GM21529 (cell line): ENCODE data around the gene ST6GALNAC3.
A peak's percentile ranks its signal among the peaks of the same experiment; 100 is the strongest.

ENCODE experiments used
- ATAC-seq: cut with Tn5 transposase; IDR thresholded peaks from one replicate; pipeline ENCODE4 v1.9.1; 2021; ENCODE audit not compliant: unreplicated experiment

The ST6GALNAC3 gene

DNA sequence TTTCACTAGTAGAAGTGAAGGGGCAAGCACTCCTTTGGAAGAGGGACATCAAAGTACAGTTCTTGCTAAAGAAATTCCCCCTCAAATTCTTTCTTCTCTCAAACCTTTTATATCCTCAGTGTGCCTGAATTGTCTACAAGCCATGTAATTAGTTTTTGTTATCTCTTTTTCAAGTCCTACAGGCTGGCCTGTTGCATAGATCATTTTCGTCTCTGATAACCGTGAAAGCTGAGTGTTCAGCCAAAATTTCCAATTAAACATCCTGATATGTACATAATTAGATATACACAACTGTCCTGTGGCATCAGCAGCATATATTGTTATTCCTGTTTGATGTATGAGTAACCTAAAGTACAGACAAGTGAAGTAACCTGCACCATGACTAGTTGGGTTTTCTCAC, 417.2 kb downstream of the ST6GALNAC3 start:
- no peak for ATAC-seq

- ATAC-seq = no peak
Observed at GRCh38 chr1:76492752-76493430, 418.3 kb downstream of the ST6GALNAC3 start.

- peak; percentile 91 for ATAC-seq
Observed at GRCh38 chr1:76494807-76495206, 420.3 kb downstream of the ST6GALNAC3 start.

GRCh38 chr1:76496871-76497270, 422.3 kb downstream of the ST6GALNAC3 start:
- no peak for ATAC-seq

GRCh38 chr1:76500116-76500515, 425.6 kb downstream of the ST6GALNAC3 start:
- ATAC-seq = no peak

DNA sequence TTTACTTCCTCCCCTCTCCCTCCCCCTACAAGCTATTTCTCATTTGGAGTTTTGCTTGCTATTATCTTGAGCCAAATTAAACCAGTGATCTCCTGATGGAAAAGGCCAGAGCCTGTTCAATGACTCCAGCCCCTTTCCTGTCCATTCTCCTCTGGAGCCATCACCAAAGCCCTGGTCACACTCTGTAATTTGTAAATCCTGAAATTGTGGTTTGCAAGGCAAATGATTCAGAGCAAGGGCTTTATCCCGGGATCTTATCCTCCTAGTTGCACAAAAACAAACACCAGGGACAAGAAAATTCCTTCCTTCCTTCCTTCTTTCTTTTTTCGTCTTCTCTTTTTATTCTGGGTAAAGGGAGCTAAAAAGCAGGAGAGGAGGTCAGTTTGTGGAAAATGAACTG, 426.6 kb downstream of the ST6GALNAC3 start:
- no peak for ATAC-seq

GRCh38 chr1:76501586-76502219, 427.2 kb downstream of the ST6GALNAC3 start:
- ATAC-seq = no peak

GRCh38 chr1:76503100-76503499, 428.6 kb downstream of the ST6GALNAC3 start:
- no peak for ATAC-seq

GRCh38 chr1:76503736-76504135, 429.2 kb downstream of the ST6GALNAC3 start:
- no peak for ATAC-seq

DNA sequence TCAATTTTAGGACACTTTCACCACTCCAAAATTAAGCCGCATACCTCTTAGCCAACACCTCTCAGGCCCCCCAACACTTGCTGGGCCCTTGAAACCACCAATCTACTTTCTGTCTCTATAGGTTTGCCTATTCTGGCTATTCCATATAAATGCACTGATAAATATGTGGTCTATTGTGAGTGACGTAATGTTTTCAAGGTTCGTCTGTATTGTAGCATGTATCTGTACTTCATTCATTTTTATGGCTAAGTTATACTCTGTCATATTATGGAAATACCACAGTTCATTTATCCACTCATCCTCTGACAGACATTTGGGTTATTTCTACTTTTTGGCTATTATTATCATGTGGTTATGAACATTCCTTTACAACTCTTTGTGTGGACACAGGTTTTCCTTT, 432.8 kb downstream of the ST6GALNAC3 start:
- no peak for ATAC-seq

GRCh38 chr1:76508871-76509270, 434.3 kb downstream of the ST6GALNAC3 start:
- ATAC-seq = no peak

GRCh38 chr1:76510672-76511557, 436.4 kb downstream of the ST6GALNAC3 start:
- no peak for ATAC-seq

DNA sequence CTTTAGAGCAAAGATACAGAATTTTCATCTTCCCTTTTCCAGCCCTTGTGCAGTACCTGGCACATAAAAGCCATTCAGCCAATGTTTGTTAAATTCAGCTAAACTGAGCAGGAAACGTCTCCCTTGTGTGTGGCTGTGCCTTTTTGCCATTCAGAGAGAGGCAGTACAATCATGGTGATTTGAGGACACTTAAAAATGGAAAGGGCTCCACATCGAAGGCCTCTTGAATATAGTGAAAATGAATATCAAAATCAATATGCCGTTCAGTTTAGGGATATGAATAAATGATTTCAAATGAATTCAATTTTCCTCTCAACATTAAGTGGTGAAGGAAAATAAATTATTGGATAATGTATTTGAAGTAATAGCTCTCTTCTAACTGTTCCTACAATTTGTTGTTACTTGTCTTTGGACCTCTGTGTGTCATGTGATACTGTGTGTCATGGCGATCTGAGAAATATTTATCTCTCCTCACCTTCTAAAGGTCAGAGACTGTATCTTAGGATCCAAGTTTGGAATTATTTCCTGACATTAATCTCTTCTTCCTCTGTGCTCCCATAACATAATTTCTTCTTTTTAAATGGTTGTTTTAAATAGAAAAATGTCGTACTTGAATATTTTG, 437.1 kb downstream of the ST6GALNAC3 start:
- ATAC-seq = no peak

- no peak for ATAC-seq
Observed at GRCh38 chr1:76530953-76531352, 456.4 kb downstream of the ST6GALNAC3 start.

DNA sequence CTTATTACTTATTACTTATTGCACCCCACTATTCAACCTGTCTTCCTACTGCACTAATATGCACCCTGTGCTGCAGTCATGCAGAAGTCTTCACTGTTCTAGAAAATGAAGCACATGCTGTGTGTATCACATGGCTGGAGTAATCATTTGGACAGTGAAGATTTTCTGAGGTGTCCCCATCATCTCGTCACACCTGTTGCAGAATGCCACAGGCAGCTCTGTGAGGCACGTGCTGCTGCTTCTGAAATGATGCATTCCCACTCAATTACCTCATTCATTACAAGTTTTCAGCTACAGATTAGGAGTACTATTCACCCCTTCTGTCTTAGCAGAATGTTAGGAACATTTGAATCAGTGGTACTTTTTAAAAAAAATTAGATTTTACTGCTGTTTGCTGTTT, 467.1 kb downstream of the ST6GALNAC3 start:
- ATAC-seq = no peak

- ATAC-seq = no peak
Observed at GRCh38 chr1:76542359-76542758, 467.8 kb downstream of the ST6GALNAC3 start.

- ATAC-seq = no peak
Observed at GRCh38 chr1:76543495-76543894, 468.9 kb downstream of the ST6GALNAC3 start.

GRCh38 chr1:76546354-76546933, 471.9 kb downstream of the ST6GALNAC3 start:
- no peak for ATAC-seq

GRCh38 chr1:76547916-76548315, 473.4 kb downstream of the ST6GALNAC3 start:
- no peak for ATAC-seq

DNA sequence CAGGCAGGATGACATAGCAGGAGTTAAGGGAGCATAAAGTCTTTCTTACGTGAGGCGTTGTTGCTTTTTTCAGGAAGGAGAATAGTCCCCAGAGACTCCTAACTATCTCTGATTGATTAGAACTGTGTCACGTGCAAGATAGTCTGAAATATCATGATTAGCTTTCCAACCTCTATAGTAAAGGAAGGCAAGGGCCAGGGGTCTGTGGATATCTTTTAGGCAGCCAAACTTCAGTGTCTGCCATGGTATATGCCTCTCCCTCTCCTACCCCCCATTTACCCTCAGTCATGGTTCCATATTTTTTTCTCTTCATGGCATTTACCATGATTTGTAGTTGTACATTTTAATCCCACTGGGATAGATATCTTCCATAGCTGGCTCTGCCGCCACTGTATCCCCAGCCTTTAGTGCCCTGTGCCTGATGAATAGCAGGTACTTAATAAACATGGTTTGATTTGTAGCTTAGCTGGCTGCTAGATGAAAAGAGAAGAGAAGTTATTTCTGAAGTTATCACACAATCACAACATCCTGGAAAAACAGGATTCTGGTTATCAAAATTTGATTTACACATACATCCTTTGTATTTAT, 474.1 kb downstream of the ST6GALNAC3 start:
- ATAC-seq = no peak

DNA sequence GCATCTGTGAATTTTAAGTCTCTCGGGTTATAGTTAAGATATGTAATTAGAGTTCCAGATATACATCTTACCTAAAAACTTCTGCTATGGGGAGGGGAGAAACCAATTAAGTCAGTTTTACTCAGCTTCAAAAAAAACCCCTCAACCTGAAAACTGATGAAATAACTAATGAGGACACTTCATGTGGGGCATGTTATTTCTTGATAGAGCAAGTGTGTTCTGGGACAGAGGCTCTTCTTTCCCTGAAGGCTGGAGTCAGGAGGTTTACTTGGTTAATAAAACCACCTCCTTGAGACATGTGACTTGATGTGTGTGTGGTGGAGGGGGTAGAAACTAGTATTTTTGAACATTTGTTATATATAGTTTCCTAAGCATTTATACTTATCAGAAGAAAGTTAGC, 479.7 kb downstream of the ST6GALNAC3 start:
- ATAC-seq = no peak
